Prostate gland (tissue), 2 donors: ENCODE data around the gene OR2C1.

ENCODE experiments used
- POLR2A ChIP-seq: fragments of 450-650 bp; IDR thresholded peaks from one replicate; pipeline ENCODE4 v1.6.1; 2016; ENCODE audit warnings: antibody characterized with exemption, mild to moderate bottlenecking
- TF ChIP-seq, protein P1 (sequence below), 4 experiments: fragments of 200-600 bp in 2 of 4; fragments of 450-650 bp in 2 of 4; sonication (generic) in 2 of 4; IDR thresholded peaks; 1 replicate in 3 of 4; 2 replicates in 1 of 4; pipeline ENCODE4 v1.5.1; 2016 to 2019; ENCODE audit warnings: antibody characterized with exemption in 4 of 4, mild to moderate bottlenecking in 2 of 4, moderate library complexity in 2 of 4

DNA sequence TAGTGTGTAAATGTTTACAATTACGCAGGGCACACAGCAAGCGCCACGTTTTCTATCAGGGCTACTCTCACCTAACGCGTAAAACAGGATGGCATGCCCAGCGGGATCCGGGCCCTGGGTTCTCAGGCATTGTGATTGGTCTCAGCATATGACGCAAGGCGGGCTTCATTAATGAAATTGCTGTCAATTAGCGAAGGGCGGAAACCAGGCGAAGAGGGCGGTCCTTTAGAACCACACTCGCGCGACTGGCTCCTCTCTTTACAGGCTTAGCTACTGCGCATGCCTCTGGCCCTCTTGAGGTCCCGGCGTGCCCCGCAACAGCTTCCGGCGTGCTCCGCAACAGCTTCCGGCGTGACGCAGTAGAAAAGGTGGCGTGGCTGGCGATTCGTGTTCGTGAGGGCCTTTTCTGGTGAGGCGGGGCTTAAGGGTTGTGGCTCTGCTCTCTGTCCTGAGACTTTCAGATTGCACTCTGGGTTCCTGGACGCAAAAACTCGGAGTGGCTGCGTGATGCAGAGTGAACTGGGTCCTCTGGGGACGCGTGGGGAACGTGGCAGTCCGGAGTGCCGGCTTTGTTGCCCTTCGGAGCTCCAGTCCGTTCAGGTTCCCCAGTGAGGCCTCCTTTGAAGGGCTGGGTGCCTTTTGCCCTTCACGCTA lies 9.2 kb downstream of the OR2C1 start:
- TF ChIP-seq, protein P1, sequence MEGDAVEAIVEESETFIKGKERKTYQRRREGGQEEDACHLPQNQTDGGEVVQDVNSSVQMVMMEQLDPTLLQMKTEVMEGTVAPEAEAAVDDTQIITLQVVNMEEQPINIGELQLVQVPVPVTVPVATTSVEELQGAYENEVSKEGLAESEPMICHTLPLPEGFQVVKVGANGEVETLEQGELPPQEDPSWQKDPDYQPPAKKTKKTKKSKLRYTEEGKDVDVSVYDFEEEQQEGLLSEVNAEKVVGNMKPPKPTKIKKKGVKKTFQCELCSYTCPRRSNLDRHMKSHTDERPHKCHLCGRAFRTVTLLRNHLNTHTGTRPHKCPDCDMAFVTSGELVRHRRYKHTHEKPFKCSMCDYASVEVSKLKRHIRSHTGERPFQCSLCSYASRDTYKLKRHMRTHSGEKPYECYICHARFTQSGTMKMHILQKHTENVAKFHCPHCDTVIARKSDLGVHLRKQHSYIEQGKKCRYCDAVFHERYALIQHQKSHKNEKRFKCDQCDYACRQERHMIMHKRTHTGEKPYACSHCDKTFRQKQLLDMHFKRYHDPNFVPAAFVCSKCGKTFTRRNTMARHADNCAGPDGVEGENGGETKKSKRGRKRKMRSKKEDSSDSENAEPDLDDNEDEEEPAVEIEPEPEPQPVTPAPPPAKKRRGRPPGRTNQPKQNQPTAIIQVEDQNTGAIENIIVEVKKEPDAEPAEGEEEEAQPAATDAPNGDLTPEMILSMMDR (IDR thresholded peaks at IDR 0.05) = no peak
- TF ChIP-seq POLR2A = no peak
